Brain pericyte (primary cell): ENCODE results near the gene TMEM74B.

Experiments used
- DNase-seq: peaks from one replicate; pipeline ENCODE4 v3.0.0-alpha.2; 2012; ENCODE audit warnings: low read depth, low spot score

Gene TMEM74B

DNA sequence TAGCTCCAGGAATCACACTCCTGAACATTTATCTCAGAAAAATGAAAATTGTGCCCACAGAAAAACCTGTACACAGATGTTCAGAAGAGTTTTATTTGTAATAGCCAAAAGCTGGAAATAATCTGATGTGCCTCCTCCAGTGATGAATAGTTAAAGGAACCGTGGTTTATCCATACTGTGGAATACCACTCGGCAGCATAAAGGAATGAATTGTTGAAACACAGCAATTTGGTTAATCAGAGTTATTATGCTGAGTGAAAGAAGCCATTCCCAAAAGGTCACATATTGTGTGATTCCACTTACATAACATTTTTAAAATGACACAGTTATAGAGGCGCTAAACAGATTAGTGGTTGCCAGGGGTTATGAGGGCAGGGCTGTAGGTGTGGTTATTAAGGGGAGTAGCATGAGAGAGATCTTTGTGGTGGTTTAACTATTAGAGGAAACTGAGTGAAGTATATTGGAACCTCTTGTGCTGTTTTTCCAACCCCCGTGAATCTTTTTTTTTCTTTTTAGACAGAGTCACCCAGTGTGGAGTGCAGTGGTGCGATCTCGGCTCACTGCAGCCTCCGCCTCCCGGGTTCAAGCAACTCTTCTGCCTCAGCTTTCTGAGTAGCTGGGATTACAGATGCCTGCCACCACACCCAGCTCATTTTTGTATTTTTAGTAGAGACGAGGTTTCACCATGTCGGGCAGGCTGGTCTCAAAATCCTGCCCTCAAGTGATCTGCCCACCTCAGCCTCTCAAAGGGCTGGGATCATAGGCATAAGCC is 40.2 kb downstream of the TMEM74B start:
- no peak for DNase-seq

GRCh38 chr20:1137236-1137635 is 47.5 kb downstream of the TMEM74B start:
- no peak for DNase-seq

DNA sequence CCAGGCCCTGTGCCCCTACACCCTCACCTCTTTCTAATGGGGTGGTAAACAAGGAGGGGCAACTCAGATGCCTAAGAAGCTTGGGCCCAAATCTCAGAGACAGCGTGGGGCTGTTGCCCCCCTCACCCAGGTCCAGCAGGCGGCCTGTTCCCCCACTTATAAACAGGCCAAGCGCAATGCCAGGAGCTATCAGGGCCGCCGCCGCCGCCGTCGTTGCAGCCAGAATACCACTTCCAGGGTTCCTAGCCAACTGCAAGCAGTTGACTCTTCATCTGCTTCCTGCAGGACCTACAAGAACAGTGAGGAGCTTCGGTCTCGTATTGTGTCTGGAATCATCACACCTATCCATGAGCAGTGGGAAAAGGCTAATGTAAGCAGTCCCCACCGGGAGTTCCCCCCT is 49.9 kb downstream of the TMEM74B start:
- DNase-seq: no peak

DNA sequence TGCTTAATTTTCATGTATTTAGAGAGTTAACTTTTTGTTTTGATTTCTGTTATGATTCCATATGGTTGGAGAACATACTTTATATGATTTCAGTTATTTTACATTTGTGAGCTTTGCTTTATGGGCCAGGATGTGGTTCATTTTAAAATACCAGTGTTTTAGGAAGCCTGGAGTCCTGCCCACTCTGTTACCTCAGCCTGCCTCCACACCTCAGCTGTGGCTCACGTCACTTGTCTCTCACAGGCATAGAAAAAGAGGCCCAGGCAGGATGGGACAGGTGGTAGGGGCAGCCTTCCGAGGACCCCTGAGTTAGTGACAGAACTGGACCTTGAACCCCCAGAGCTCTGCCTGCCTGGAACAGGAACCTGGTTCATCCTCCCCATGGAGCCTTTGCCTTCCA is 50.4 kb downstream of the TMEM74B start:
- no peak for DNase-seq

DNA sequence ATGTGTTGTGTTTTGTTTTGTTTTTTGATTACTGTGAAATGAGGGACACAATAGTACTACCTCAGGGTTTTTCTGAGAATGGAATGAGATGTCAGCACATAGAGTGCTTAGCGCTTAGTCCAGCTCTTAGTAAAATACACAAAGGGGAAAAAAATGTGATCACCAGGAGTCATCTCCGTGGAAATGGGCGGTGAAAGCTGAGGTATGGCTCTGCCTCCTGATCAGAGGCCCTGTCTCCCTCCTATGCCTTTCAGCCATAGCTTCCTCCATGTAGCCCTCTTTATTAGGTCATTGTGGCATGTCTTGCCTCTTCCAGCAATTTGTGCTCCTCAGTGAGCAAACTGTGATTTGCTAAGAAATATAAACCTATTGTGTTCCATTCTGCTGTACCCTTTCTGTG is 53.4 kb downstream of the TMEM74B start:
- no peak for DNase-seq

DNA sequence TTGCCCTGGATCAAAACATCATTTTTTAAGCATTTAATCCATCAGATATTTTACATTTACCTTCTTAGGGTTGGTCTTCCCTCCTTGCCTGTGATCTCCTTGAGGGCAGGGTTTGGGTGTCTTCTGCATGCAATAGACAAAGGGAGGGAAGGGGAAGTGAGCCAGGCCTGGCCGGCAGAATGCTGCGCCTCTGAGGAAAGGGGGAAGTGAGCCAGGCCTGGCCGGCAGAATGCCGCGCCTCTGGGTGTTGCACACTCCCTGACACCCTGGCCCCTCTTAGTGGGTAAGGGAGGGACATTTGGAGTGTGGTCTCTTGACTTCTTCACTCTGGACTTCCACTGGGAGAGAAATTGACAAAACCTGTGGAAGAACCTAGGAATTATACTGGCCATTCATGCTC is 53.9 kb downstream of the TMEM74B start:
- DNase-seq: no peak
